Endothelial cell of umbilical vein (primary cell): Measurements from ENCODE around the gene TEX28.

Experiments used
- EZH2 ChIP-seq: IDR thresholded peaks from 2 replicates; pipeline ENCODE4 v1.6.1; 2012; ENCODE audit warnings: borderline replicate concordance, low read depth, mild to moderate bottlenecking, moderate library complexity, low read length, inconsistent platforms; ENCODE audit not compliant: severe bottlenecking
- POLR2A ChIP-seq: IDR thresholded peaks from 2 replicates; pipeline ENCODE4 v1.6.1; 2012; ENCODE audit warnings: low read depth, mild to moderate bottlenecking, control low read depth, low read length
- POLR2AphosphoS5 ChIP-seq: IDR thresholded peaks from 2 replicates; pipeline ENCODE4 v1.6.1; 2012; ENCODE audit warnings: low read depth, mild to moderate bottlenecking, control low read depth, low read length, moderate library complexity; ENCODE audit not compliant: insufficient read depth
- TF ChIP-seq, protein P1 (sequence below), 2 donors: IDR thresholded peaks; 1 replicate in 1 of 2; 2 replicates in 1 of 2; pipeline ENCODE4 v1.5.1; 2011; ENCODE audit warnings: low read length in 2 of 2, mild to moderate bottlenecking in 2 of 2, moderate library complexity in 2 of 2, control low read depth in 1 of 2, inconsistent platforms in 1 of 2, low read depth in 1 of 2; ENCODE audit not compliant: insufficient read depth in 1 of 2; ENCODE audit errors: extremely low read depth in 1 of 2

GRCh38 chrX:154305541-154306205 is 10.7 kb upstream of the TEX28 start:
- TF ChIP-seq, protein P1, sequence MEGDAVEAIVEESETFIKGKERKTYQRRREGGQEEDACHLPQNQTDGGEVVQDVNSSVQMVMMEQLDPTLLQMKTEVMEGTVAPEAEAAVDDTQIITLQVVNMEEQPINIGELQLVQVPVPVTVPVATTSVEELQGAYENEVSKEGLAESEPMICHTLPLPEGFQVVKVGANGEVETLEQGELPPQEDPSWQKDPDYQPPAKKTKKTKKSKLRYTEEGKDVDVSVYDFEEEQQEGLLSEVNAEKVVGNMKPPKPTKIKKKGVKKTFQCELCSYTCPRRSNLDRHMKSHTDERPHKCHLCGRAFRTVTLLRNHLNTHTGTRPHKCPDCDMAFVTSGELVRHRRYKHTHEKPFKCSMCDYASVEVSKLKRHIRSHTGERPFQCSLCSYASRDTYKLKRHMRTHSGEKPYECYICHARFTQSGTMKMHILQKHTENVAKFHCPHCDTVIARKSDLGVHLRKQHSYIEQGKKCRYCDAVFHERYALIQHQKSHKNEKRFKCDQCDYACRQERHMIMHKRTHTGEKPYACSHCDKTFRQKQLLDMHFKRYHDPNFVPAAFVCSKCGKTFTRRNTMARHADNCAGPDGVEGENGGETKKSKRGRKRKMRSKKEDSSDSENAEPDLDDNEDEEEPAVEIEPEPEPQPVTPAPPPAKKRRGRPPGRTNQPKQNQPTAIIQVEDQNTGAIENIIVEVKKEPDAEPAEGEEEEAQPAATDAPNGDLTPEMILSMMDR (IDR thresholded peaks at IDR 0.05; ENCODE audit: extremely low read depth in 1 of 2, insufficient read depth in 1 of 2, low read depth in 1 of 2, low read length in 2 of 2): no peak
- TF ChIP-seq EZH2 (no peak), POLR2AphosphoS5 (no peak), POLR2A (no peak)
